ENCODE results near the gene PNMT. TPM values are rescaled to one million over a fixed set of nuclear protein-coding genes. Genes with fewer than 3 reads are reported as not detected.

Gene PNMT
- total and polyA plus RNA-seq, 2 of the 8 experiments (the other 6 are each of a cell fraction or from before 2014, with no cell fraction given): 5.6 to 10.9 TPM

GRCh38 chr17:39651923-39652586 is 16.2 kb upstream of the PNMT start:
- Histone ChIP-seq H2BK20ac (ENCODE audit: low read length) (0 out of 2 replicates have a peak overlapping the region, but pooled peaks have one; percentile 73), H3K36me3 (ENCODE audit: control insufficient read depth in 2 of 4, insufficient read depth in 4 of 4, low read length in 3 of 4) (no peaks in the 10 kb centered on the region), H3K23ac (ENCODE audit: insufficient read length) (no peak overlapping the region), H2BK15ac (ENCODE audit: low read length) (no peak overlapping the region; the same call in 1 of the 2 replicates), H3K4me3 (ENCODE audit: extremely low read depth in 1 of 4, insufficient read depth in 2 of 4, low read depth in 3 of 4, low read length in 4 of 4) (no peak overlapping the region), H3K18ac (ENCODE audit: extremely low read depth, low read length) (peak overlapping the region; percentile 36), H4K8ac (ENCODE audit: extremely low read depth, insufficient read depth, low read length) (no peak overlapping the region; the same call in 1 of the 2 replicates), H3K9me3 (ENCODE audit: insufficient read depth in 2 of 2, low read depth in 1 of 2, low read length in 1 of 2) (no peaks in the 10 kb centered on the region), H3K79me1 (ENCODE audit: low read depth, low read length) (peaks cover 2% of the 10 kb centered on the region; the same call in 1 of the 2 replicates), H3K27me3 (replicated peaks in 1 of 4; ENCODE audit: control insufficient read depth in 3 of 4, extremely low read depth in 1 of 4, insufficient read depth in 3 of 4, low read length in 3 of 4) (no peaks in the 10 kb centered on the region), H2BK5ac (ENCODE audit: low read depth, low read length) (peak overlapping the region; percentile 68; the same call in 1 of the 2 replicates), H2AK5ac (ENCODE audit: low read depth, low read length) (peak overlapping the region; percentile 47; the same call in 1 of the 2 replicates), H3K4me1 (replicated peaks in 1 of 4; ENCODE audit: control insufficient read depth in 3 of 4, insufficient read depth in 4 of 4, low read length in 3 of 4) (peaks cover 5 to 23% (median 19%) of the 10 kb centered on the region in 4 experiments), H4K91ac (replicated peaks; ENCODE audit: insufficient read length, low read length) (peak overlapping the region; percentile 71), H3K23me2 (ENCODE audit: low read depth, low read length) (no peaks in the 10 kb centered on the region; the same call in 1 of the 2 replicates), H3K4ac (replicated peaks; ENCODE audit: insufficient read length, low read depth, low read length) (no peak overlapping the region), H4K20me1 (replicated peaks in 1 of 2; ENCODE audit: control insufficient read depth in 1 of 2, insufficient read depth in 2 of 2, low read length in 2 of 2) (peaks cover 1 to 2% of the 10 kb centered on the region in 2 experiments), H2BK120ac (replicated peaks; ENCODE audit: low read depth, low read length) (peak overlapping the region; percentile 16), H3K56ac (replicated peaks; ENCODE audit: insufficient read length, low read depth, low read length) (no peak overlapping the region), H2BK12ac (ENCODE audit: low read depth, low read length) (peak overlapping the region; percentile 64; the same call in 1 of the 2 replicates), H3K14ac (ENCODE audit: insufficient read length) (no peak overlapping the region), H4K5ac (ENCODE audit: insufficient read length, low read depth, low read length) (no peak overlapping the region), H3K4me2 (ENCODE audit: insufficient read depth in 1 of 2, low read depth in 2 of 2, low read length in 2 of 2) (peak overlapping the region; percentile 14 to 45; a peak in 1 of 4 replicates), H2AFZ (ENCODE audit: low read length) (no peak overlapping the region), H3K79me2 (ENCODE audit: control insufficient read depth in 1 of 2, insufficient read depth in 2 of 2, low read length in 2 of 2) (peaks cover 0 to 9% of the 10 kb centered on the region in 2 experiments; a peak in 1 of 4 replicates), H3K27ac (ENCODE audit: low read depth, low read length) (peak overlapping the region; percentile 59; the same call in 1 of the 2 replicates), H3K9ac (replicated peaks in 1 of 4; ENCODE audit: extremely low read depth in 1 of 4, low read depth in 3 of 4, low read length in 3 of 4) (no peak overlapping the region)
- FAIRE-seq (no peak), DNase-seq (ENCODE audit: low read depth in 1 of 2, low spot score in 2 of 2) (no peak)
- 74% methylated on average over 8 of the region's 8 CpGs; no CpG with 5 or more reads in 1 of the 2 experiments for WGBS, 2 experiments (ENCODE audit: extremely low coverage in 1 of 2, insufficient coverage in 1 of 2, insufficient read length in 1 of 2, insufficient replicate concordance in 2 of 2, low coverage in 1 of 2, low lambda C conversion rate in 2 of 2, missing lambda C conversion rate in 1 of 2)
- ChIA-PET CTCF (ENCODE audit: partially characterized antibody) (interaction anchor here (1.0 to 49.2 kb wide), 5 partner anchors 11 to 104 kb away, joined by 4 to 1885 read pairs (median 133); partner anchors contain the start of genes ERBB2, MIEN1, PGAP3 and PNMT), POLR2A (ENCODE audit: partially characterized antibody) (interaction anchor here (1.0 to 5.2 kb wide), 9 partner anchors 12 to 48 kb away, joined by 3 to 28 read pairs (median 5); partner anchors contain the start of genes ERBB2 and TCAP)
- TF ChIP-seq TAF1 (IDR thresholded peaks at IDR 0.05; ENCODE audit: low read depth, low read length) (no peak), CHD2 (IDR thresholded peaks at IDR 0.05; ENCODE audit: low read length) (no peak), GABPA (IDR thresholded peaks at IDR 0.05; ENCODE audit: borderline replicate concordance, insufficient read depth, low read length) (no peak), RBBP5 (IDR thresholded peaks at IDR 0.05; ENCODE audit: borderline replicate concordance, low read depth, low read length) (no peak), SIX5 (IDR thresholded peaks at IDR 0.05; ENCODE audit: low read depth, low read length) (no peak), SIRT6 (IDR thresholded peaks at IDR 0.05; ENCODE audit: low read length) (no peak), POLR2AphosphoS5 (IDR thresholded peaks at IDR 0.05; ENCODE audit: low read depth, low read length) (no peak), JUND (IDR thresholded peaks at IDR 0.05; ENCODE audit: low read length) (no peak), EZH2 (IDR thresholded peaks at IDR 0.05; ENCODE audit: low read depth, low read length, severe bottlenecking) (no peak), MAX (IDR thresholded peaks at IDR 0.05) (no peak), TBP (IDR thresholded peaks at IDR 0.05; ENCODE audit: low read depth, low read length) (no peak), PHF8 (conservative IDR thresholded peaks at IDR 0.05; ENCODE audit: low read depth, low read length) (no peak)
